Spinal cord (tissue), 10 donors: ENCODE data around the gene MFAP1. TPM values are rescaled to one million over a fixed set of nuclear protein-coding genes. Genes with fewer than 3 reads are reported as not detected.
"Not testable (repeated sequence)": the region's sequence is repeated elsewhere in the genome, so short reads cannot be mapped to it uniquely, and the experiment has no call there.

Experiments
- DNase-seq, 6 donors: peaks; one replicate each; pipeline versions ENCODE4 v3.0.0 to v3.0.0-alpha.2; 2013 to 2015; ENCODE audit warnings: low spot score in 6 of 6, low read depth in 4 of 6
- H3K27ac ChIP-seq: one replicate; pipeline ENCODE4 v1.5.1; 2013; ENCODE audit warnings: low read depth, low read length, control low read depth
- H3K27me3 ChIP-seq: one replicate; pipeline ENCODE4 v1.6.1; 2013; ENCODE audit warnings: low read length; ENCODE audit not compliant: control insufficient read depth, insufficient read depth
- H3K36me3 ChIP-seq: one replicate; pipeline ENCODE4 v1.6.1; 2013; ENCODE audit warnings: low read length; ENCODE audit not compliant: control insufficient read depth, insufficient read depth
- H3K4me1 ChIP-seq: one replicate; pipeline ENCODE4 v1.6.1; 2013; ENCODE audit warnings: low read length; ENCODE audit not compliant: control insufficient read depth, insufficient read depth
- H3K4me3 ChIP-seq: one replicate; pipeline ENCODE4 v1.5.1; 2013; ENCODE audit warnings: low read depth, low read length, control low read depth
- H3K9me3 ChIP-seq: one replicate; pipeline ENCODE4 v1.6.1; 2013; ENCODE audit warnings: low read length; ENCODE audit not compliant: control insufficient read depth, insufficient read depth
- WGBS: methylation state at CpG from one replicate; pipeline ENCODE4 v1.1.5; 2013; ENCODE audit warnings: missing lambda C conversion rate; ENCODE audit not compliant: insufficient coverage; 5-methylcytosine and 5-hydroxymethylcytosine counted together
- long read RNA-seq, 4 donors: transcript quantifications; one replicate each; lab custom pipeline, GENCODE V29; 2026
- polyA plus RNA-seq, 2 donors: library from polyadenylated mRNA; unstranded; fragments of 120-200 nt; gene quantifications; one replicate each; pipeline ENCODE4 v1.2.1, GENCODE V29; 2013; ENCODE audit not compliant: insufficient read length in 2 of 2
- total RNA-seq, 2 donors: library from RNA; depleted of rRNA in 1 of 2; stranded (reverse); fragments of 120-200 nt in 1 of 2; fragments of >200 nt in 1 of 2; gene quantifications; one replicate each; pipeline versions ENCODE4 v1.2.3 to v1.2.4, GENCODE V29; 2013 to 2014
- donor health status: healthy.

The MFAP1 gene, protein sequence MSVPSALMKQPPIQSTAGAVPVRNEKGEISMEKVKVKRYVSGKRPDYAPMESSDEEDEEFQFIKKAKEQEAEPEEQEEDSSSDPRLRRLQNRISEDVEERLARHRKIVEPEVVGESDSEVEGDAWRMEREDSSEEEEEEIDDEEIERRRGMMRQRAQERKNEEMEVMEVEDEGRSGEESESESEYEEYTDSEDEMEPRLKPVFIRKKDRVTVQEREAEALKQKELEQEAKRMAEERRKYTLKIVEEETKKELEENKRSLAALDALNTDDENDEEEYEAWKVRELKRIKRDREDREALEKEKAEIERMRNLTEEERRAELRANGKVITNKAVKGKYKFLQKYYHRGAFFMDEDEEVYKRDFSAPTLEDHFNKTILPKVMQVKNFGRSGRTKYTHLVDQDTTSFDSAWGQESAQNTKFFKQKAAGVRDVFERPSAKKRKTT
- total RNA-seq (10 to 100 TPM; 25.6 to 43.7 TPM), polyA plus RNA-seq (10 to 100 TPM; 41.2 to 43.6 TPM)
- long read RNA-seq, donor 1, transcript MFAP1-201 (9 exons, 2,155 nt): major isoform, 15 of 16 reads
- long read RNA-seq, donor 1, partial matches to known transcripts: 0 of 16 reads
- long read RNA-seq, donor 1, other reads (novel, unspliced or antisense): 0 of 16 reads
- long read RNA-seq, donor 2, partial matches to known transcripts: 0 of 1 reads
- long read RNA-seq, donor 2, other reads (novel, unspliced or antisense): 0 of 1 reads
- long read RNA-seq, donor 3, partial matches to known transcripts: 0 of 1 reads
- long read RNA-seq, donor 3, other reads (novel, unspliced or antisense): 0 of 1 reads
- long read RNA-seq, donor 4, partial matches to known transcripts: 18 of 23 reads
- long read RNA-seq, donor 4, other reads (novel, unspliced or antisense): 0 of 23 reads

DNA sequence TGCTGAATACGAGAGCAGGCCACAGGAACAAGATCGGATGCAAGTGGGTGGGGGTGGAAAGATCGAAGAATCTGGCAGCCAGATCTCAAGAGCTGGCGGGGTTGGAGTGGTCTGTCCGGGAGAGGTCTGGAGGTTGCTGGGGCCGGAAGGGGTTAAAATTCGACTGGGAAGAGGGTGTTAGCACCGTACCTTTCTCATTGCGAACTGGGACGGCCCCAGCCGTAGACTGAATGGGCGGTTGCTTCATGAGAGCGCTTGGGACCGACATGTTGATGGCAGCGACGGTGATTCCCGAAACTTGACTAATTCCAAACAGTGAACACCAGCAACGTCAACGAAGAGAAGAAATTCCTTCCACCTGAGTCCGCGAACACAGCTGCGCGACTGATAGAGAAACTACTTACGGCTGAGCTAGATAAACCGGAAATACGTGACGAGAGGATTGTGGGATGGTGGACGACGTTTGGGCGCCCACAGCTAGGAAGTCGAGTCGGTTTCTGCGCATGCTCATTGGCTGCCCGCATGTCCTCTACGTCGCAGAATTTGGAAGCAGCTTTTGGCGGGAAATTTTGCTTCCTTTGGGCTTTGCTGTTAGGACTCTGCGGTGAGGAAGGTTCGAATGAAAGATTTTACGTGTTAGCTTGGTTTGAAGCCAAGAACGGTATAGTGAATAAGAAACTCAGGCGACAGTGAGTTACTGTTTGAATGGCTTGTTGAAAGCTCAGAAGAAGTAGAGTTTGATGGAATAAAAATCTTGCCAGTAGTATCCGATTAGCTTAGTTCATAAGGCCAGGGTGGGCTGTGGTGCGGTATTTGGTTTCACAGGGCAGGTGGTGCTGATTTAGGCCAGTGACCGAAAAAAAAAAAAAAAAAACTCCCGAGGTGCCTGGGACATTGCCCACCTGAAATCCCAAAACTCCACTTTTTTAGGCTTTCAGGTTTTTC lies at the start of gene MFAP1:
Gene MFAP1 (minus strand): TSS at position 389 of the 945 bp plus-strand sequence. CDS start 121 bp downstream, at position 268.
- no peaks in the 10 kb centered on the region for H3K9me3 ChIP-seq
- peaks cover 3% of the 10 kb centered on the region for H3K36me3 ChIP-seq
- H3K4me3 ChIP-seq: peak within 1 kb of the TSS; percentile 81
- peaks cover 33% of the 10 kb centered on the region for H3K4me1 ChIP-seq
- H3K27me3 ChIP-seq: no peaks in the 10 kb centered on the region
- peak within 1 kb of the TSS; percentile 91 for H3K27ac ChIP-seq
- peak; percentile 91 to 99 (median 92) for DNase-seq
- 6% methylated on average over 44 of the region's 46 CpGs for WGBS

DNA sequence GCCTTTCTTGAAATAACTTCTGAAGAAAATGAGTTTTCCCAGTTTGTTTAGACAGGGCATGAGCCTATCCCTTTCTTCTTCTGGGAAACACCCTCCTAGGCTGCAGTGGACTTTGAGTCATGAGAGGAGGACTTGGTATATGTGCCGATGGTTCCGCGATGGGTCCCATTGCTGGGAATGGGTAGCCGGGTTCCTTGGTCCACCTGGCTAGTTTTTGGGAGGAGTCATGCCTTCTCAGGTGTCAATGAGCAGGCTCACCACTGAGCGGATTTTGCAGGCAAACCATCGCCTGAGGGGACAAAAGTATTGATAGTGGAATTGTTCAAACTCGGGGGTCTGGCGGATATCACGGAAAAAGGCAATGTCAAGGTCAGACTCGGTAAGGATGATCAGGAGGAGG lies 49.2 kb upstream of the MFAP1 start:
- no peaks in the 10 kb centered on the region for H3K27me3 ChIP-seq
- H3K36me3 ChIP-seq: peaks cover 15% of the 10 kb centered on the region
- no peak for DNase-seq
- H3K4me1 ChIP-seq: no peaks in the 10 kb centered on the region
- 96% methylated on average over 10 of the region's 10 CpGs for WGBS
- no peaks in the 10 kb centered on the region for H3K9me3 ChIP-seq
- no peak overlapping the region for H3K4me3 ChIP-seq
- H3K27ac ChIP-seq: no peak overlapping the region

DNA sequence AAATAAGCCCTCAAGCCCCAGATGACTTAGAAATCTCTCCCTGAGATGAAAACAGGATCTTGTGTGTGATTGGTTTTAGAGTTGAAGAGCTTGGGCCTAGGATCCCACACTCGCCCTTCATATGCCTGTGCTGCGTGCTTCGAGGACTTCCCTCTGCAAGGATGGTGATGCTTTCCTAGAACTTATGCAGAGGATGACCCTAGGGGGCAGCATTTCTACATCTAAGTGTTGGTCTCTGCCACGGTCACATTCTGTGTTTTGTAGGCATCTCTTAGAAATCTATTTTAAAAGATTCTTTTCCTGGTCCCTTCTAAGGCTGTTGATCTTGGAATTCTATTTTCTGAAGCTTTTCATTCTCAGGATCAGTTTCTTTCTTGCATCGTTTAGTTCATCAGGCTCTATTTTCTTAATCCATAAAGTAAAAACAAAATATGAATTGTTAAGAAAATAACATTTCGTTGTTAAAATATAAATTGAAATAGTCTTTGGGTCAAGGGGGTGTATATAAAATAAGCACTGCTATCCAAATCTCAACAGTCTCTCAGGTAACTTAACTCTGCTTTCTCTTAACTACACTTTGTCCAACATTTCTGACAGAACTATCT lies 48.0 kb upstream of the MFAP1 start:
- H3K4me1 ChIP-seq: no peaks in the 10 kb centered on the region
- WGBS: 20% methylated on average over 2 of the region's 6 CpGs
- peaks cover 15% of the 10 kb centered on the region for H3K36me3 ChIP-seq
- H3K27me3 ChIP-seq: no peaks in the 10 kb centered on the region
- no peak overlapping the region for H3K27ac ChIP-seq
- no peaks in the 10 kb centered on the region for H3K9me3 ChIP-seq
- H3K4me3 ChIP-seq: no peak overlapping the region
- peak; percentile 38 to 95 (median 72) for DNase-seq

DNA sequence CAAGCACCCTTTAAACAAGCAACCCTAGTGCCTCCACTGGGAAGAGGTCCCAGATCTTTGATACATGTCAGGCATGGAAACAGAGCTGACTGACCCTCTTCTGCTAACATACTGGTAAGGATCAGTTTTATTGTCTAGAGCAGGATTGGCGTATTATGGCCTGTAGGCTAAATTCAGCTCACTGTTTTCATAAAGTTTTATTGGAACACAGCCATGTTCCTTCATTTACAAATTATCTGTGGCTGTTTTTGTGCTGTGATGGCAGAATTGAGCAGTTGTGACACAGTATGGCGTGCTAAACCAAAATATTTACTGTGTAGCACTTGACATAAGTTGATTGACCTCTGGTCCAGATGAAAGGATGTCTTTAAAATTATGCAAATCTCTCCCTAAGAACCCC lies 47.3 kb upstream of the MFAP1 start:
- Histone ChIP-seq H3K36me3 (peaks cover 15% of the 10 kb centered on the region), H3K9me3 (no peaks in the 10 kb centered on the region), H3K4me1 (no peaks in the 10 kb centered on the region), H3K4me3 (no peak overlapping the region), H3K27me3 (no peaks in the 10 kb centered on the region), H3K27ac (no peak overlapping the region)
- DNase-seq: no peak
- no CpG with 5 or more reads among the region's 2 CpGs for WGBS

DNA sequence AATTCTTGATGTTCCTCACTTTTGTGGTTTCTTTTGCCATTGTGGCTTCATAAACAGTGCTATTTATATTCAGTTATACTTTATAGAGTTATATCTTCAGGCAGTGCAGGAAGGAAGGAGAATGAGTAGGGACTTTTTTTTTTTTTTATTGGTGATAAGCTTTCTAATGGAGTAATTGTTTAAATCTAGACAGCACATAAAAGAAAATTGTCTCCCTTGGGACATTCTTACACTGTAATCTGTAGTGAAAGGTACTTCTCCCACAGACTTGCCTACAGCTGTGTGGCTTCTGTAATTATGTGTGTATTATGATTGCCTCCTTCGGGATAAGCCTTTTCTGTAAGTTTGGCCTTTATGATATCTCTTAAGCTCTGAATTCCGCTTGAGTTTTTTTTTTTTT lies 43.9 kb upstream of the MFAP1 start:
- no peaks in the 10 kb centered on the region for H3K27me3 ChIP-seq
- DNase-seq: peak in 2 of 6 donors; percentile 6 to 91
- H3K4me1 ChIP-seq: no peaks in the 10 kb centered on the region
- H3K4me3 ChIP-seq: no peak overlapping the region
- H3K9me3 ChIP-seq: no peaks in the 10 kb centered on the region
- peaks cover 7% of the 10 kb centered on the region for H3K36me3 ChIP-seq
- H3K27ac ChIP-seq: no peak overlapping the region
- WGBS: no CpG with 5 or more reads among the region's 2 CpGs

GRCh38 chr15:43867096-43867495 lies 42.6 kb upstream of the MFAP1 start:
- WGBS: 92% methylated on average over 5 of the region's 5 CpGs
- no peaks in the 10 kb centered on the region for H3K27me3 ChIP-seq
- peaks cover 9% of the 10 kb centered on the region for H3K36me3 ChIP-seq
- H3K4me3 ChIP-seq: no peak overlapping the region
- H3K27ac ChIP-seq: no peak overlapping the region
- DNase-seq: no peak
- no peaks in the 10 kb centered on the region for H3K4me1 ChIP-seq
- H3K9me3 ChIP-seq: no peaks in the 10 kb centered on the region

DNA sequence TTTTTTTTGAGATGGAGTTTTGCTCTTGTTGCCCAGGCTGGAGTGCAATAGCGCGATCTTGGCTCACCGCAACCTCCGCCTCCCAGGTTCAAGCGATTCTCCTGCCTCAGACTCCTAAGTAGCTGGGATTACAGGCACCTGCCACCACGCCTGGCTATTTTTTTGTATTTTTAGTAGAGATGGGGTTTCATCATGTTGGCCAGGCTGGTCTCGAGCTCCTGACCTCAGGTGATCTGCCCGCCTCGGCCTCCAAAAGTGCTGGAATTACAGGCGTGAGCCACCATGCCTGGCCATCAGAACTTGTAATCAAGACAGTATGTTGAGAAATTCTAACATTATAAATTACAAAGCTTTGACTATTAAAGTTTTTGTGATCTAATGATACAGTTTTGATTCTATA lies 42.1 kb upstream of the MFAP1 start:
- not testable (repeated sequence) for H3K4me1 ChIP-seq, H3K27me3 ChIP-seq, H3K4me3 ChIP-seq, H3K36me3 ChIP-seq, H3K27ac ChIP-seq, DNase-seq, H3K9me3 ChIP-seq
- WGBS: no CpG with 5 or more reads among the region's 10 CpGs

DNA sequence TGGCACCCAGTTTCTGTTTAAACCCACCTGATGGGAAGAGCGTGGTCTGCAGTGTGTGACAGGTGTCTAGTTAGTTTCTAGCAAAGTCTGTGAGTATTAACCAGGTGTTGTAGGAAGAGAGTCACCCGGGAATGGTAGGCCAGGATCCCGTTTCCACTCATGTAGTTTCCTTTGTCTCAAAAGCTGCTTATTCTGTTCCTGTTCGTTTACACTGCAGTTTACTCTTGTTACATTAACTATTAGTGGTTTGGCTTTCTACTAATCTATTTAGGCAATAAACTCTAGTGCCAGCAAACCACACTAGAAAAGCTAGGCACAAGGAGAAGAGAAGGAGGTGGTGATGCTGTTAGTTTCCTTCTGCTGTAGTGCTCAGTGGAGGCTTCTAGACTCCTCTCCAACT lies 35.1 kb upstream of the MFAP1 start:
- Histone ChIP-seq H3K4me3 (no peak overlapping the region), H3K4me1 (no peaks in the 10 kb centered on the region), H3K27me3 (no peaks in the 10 kb centered on the region), H3K27ac (no peak overlapping the region), H3K36me3 (peaks cover 8% of the 10 kb centered on the region), H3K9me3 (no peaks in the 10 kb centered on the region)
- 92% methylated on average over 1 of the region's 4 CpGs for WGBS
- DNase-seq: no peak

DNA sequence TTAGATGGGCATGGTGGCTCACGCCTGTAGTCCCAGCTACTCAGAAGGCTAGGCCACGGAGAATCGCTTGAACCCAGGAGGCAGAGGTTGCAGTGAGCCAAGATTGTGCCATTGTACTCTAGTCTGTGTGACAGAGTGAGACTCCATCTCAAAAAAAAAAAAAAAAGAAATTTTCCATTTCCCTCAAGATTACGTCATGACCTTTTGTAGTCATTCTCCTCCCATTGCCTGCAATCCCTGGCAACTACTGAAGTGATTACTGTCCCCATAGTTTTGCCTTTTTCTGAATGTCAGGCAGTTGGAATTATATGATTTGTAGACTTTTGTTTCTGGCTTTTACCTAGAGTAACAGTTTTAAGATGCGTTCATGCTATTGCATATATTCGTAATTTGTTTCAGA lies 30.3 kb upstream of the MFAP1 start:
- Histone ChIP-seq H3K36me3 (peaks cover 14% of the 10 kb centered on the region), H3K4me3 (no peak overlapping the region), H3K9me3 (no peaks in the 10 kb centered on the region), H3K27me3 (no peaks in the 10 kb centered on the region), H3K27ac (no peak overlapping the region), H3K4me1 (no peaks in the 10 kb centered on the region)
- DNase-seq: no peak
- WGBS: no CpG with 5 or more reads among the region's 6 CpGs
